ENCODE measurements around the gene STAT6. TPM values are rescaled to one million over a fixed set of nuclear protein-coding genes. Genes with fewer than 3 reads are reported as not detected.

The STAT6 gene
- total RNA-seq, 2 donors from 2014 or later = 158 to 198 TPM

GRCh38 chr12:57151741-57152630 lies 40.8 kb upstream of the STAT6 start:
- no peak for ATAC-seq
- Mint-ChIP-seq H3K27ac (no peak overlapping the region), H3K4me3 (no peak overlapping the region), H3K9me3 (no peaks in the 10 kb centered on the region), H3K27me3 (peaks cover 0 to 3% of the 10 kb centered on the region in 2 donors), H3K4me1 (ENCODE audit: low read depth in 2 of 2) (peaks cover 6% of the 10 kb centered on the region in 2 donors), H3K36me3 (no peaks in the 10 kb centered on the region)
- no peak for DNase-seq (ENCODE audit: low spot score)

DNA sequence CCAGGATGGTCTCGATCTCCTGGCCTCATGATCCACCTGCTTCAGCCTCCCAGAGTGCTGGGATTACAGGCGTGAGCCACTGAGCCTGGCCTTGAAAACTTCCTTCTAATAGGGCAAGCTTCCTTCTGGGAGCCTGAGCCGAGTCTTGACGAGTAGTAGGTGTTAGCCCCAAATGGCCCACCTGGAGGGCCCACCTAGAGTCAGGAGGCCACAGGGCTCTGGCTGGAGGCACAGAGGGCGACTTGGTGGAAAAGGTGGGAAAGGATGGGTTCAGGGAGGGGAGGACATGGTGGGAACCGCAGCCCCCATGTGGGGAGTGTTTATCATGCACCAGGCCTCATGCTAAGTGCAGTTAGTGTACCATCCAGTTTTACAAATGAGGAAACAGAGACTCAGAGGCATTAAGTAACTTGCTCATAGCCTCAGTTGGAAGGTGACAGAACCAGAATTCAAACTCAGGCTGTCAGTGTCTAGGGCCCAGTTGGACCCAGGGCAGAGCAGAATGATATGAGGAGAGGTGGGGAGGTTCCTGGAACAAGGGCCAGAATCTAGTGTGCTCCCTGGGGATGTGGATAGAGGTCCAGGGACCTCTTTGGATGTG lies 39.3 kb upstream of the STAT6 start:
- Mint-ChIP-seq H3K36me3 (no peaks in the 10 kb centered on the region), H3K4me1 (ENCODE audit: low read depth in 2 of 2) (peaks cover 0 to 2% of the 10 kb centered on the region in 2 donors), H3K27me3 (peaks cover 0 to 3% of the 10 kb centered on the region in 2 donors), H3K9me3 (no peaks in the 10 kb centered on the region), H3K27ac (no peak overlapping the region), H3K4me3 (no peak overlapping the region)
- no peak for DNase-seq (ENCODE audit: low spot score)
- ATAC-seq = no peak

- H3K27ac Mint-ChIP-seq = no peak overlapping the region
- no peaks in the 10 kb centered on the region for H3K9me3 Mint-ChIP-seq
- ATAC-seq (no peak), DNase-seq (ENCODE audit: low spot score) (no peak)
- H3K4me1 Mint-ChIP-seq (ENCODE audit: low read depth in 2 of 2) = peaks cover 0 to 2% of the 10 kb centered on the region in 2 donors
- no peaks in the 10 kb centered on the region for H3K36me3 Mint-ChIP-seq
- H3K27me3 Mint-ChIP-seq = no peaks in the 10 kb centered on the region
- H3K4me3 Mint-ChIP-seq = no peak overlapping the region
Measured at GRCh38 chr12:57149245-57149900, 38.2 kb upstream of the STAT6 start.

- Mint-ChIP-seq H3K27ac (no peak overlapping the region), H3K9me3 (no peaks in the 10 kb centered on the region), H3K36me3 (no peaks in the 10 kb centered on the region), H3K27me3 (no peaks in the 10 kb centered on the region), H3K4me1 (ENCODE audit: low read depth in 2 of 2) (peaks cover 0 to 2% of the 10 kb centered on the region in 2 donors), H3K4me3 (no peak overlapping the region)
- ATAC-seq = no peak
- DNase-seq (ENCODE audit: low spot score) = no peak
Measured at GRCh38 chr12:57148469-57149244, 37.5 kb upstream of the STAT6 start.

DNA sequence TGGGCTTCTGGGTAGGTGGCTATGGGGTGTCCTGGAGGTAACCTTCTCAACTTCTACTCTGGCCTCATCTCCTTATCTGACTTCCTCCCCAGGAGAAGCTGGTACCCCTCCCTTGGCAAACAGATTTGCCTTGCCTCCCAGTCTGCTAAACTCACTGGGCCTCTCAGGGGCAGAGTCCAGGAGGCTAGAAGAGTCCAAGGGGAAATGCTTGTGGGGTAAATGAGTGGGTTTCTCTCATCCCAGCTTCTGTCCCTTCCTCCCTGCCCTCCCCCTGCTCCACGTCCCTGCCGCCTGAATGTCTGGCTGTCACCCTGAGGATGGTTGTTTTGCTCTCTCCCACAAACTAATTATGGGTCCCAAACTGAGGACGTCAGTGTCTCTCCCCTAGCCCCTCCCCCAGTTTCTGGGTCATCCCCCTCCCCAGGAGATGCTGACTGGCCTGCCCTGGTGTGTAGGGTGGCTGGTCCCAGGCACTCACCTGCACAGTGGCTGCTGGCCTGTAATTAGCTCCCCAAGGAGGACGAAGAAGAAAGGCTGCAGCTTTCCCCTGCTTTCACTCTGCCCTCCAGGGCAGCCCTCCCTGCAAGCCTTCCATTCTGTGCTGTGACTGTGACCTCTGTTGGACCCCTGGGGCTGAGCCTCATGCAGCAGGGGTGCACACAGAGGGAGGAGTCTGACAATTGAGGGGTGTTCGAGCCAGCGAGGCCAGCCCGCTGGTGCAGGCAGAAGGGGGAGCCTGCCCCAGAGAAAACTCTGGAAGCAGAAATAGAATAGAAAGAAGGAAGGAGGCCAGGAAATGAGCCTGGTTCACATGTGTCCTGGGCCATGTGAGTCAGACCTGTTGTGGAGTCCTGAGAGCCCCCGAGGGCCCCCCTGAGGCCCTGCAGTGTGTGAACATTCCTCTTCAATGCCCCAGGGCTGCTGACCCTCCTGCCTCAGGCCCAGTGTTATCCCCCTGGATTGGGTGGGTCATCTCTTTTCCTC lies 36.1 kb upstream of the STAT6 start, which contains the start of gene LRP1-AS:
Gene LRP1-AS (minus strand): TSS at position 659 of the 984 bp plus-strand sequence.
- Mint-ChIP-seq H3K4me1 (ENCODE audit: low read depth in 2 of 2) (peaks cover 0 to 2% of the 10 kb centered on the region in 2 donors), H3K9me3 (no peaks in the 10 kb centered on the region)

GRCh38 chr12:57146092-57146491 lies 34.9 kb upstream of the STAT6 start:
- H3K27ac Mint-ChIP-seq = no peak overlapping the region
- DNase-seq (ENCODE audit: low spot score) = no peak
- no peaks in the 10 kb centered on the region for H3K36me3 Mint-ChIP-seq
- peaks cover 0 to 2% of the 10 kb centered on the region in 2 donors for H3K4me1 Mint-ChIP-seq (ENCODE audit: low read depth in 2 of 2)
- no peak for ATAC-seq
- H3K4me3 Mint-ChIP-seq = no peak overlapping the region
- H3K9me3 Mint-ChIP-seq = no peaks in the 10 kb centered on the region
- no peaks in the 10 kb centered on the region for H3K27me3 Mint-ChIP-seq

More for the DNA sequence above, 36.1 kb upstream of the STAT6 start, which contains the start of gene LRP1-AS:
- H3K36me3 Mint-ChIP-seq = no peaks in the 10 kb centered on the region
- DNase-seq (ENCODE audit: low spot score) (no peak), ATAC-seq (no peak)
- H3K27ac Mint-ChIP-seq = no peak within 1 kb of the TSS
- no peaks in the 10 kb centered on the region for H3K27me3 Mint-ChIP-seq
- H3K4me3 Mint-ChIP-seq = no peak within 1 kb of the TSS

GRCh38 chr12:57145460-57146059 lies 34.4 kb upstream of the STAT6 start:
- ATAC-seq = no peak
- Mint-ChIP-seq H3K4me1 (ENCODE audit: low read depth in 2 of 2) (peaks cover 0 to 2% of the 10 kb centered on the region in 2 donors), H3K27ac (no peak overlapping the region), H3K4me3 (no peak overlapping the region), H3K27me3 (no peaks in the 10 kb centered on the region), H3K9me3 (no peaks in the 10 kb centered on the region), H3K36me3 (no peaks in the 10 kb centered on the region)
- no peak for DNase-seq (ENCODE audit: low spot score)

GRCh38 chr12:57143454-57143853 lies 32.3 kb upstream of the STAT6 start:
- Mint-ChIP-seq H3K4me1 (ENCODE audit: low read depth in 2 of 2) (peaks cover 4 to 5% of the 10 kb centered on the region in 2 donors), H3K36me3 (no peaks in the 10 kb centered on the region), H3K27me3 (peaks cover 2 to 7% of the 10 kb centered on the region in 2 donors), H3K9me3 (no peaks in the 10 kb centered on the region), H3K4me3 (no peak overlapping the region), H3K27ac (no peak overlapping the region)
- DNase-seq (ENCODE audit: low spot score) (no peak), ATAC-seq (no peak)

- Mint-ChIP-seq H3K4me1 (ENCODE audit: low read depth in 2 of 2) (peaks cover 4 to 5% of the 10 kb centered on the region in 2 donors), H3K9me3 (no peaks in the 10 kb centered on the region), H3K36me3 (no peaks in the 10 kb centered on the region), H3K27me3 (peaks cover 2 to 7% of the 10 kb centered on the region in 2 donors), H3K27ac (no peak overlapping the region), H3K4me3 (no peak overlapping the region)
- DNase-seq (ENCODE audit: low spot score) (no peak), ATAC-seq (no peak)
Measured at GRCh38 chr12:57142727-57143126, 31.6 kb upstream of the STAT6 start.

DNA sequence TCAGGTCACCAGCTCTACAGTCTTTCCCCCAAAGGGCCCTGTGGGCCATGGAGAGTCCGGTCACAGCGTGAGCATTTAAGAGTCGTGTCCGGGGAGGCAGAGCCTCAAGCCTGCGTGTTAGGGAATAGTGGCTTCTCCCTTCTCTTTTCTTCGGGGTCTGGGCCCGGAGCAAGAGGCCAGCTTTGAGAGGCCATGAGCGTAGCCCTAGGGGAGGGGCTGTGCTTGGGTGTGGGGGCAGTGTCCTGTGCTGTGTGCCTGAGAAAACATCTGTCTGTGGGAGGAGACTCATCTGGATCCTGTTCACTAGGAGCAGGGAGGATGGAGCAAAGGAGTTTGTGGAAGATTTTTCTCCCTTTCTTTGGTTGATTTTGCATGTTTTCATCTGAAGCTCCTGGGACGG lies 31.0 kb upstream of the STAT6 start:
- H3K4me3 Mint-ChIP-seq = no peak overlapping the region
- H3K27ac Mint-ChIP-seq = no peak overlapping the region
- ATAC-seq = no peak
- peaks cover 4 to 5% of the 10 kb centered on the region in 2 donors for H3K4me1 Mint-ChIP-seq (ENCODE audit: low read depth in 2 of 2)
- H3K27me3 Mint-ChIP-seq = peaks cover 2 to 7% of the 10 kb centered on the region in 2 donors
- H3K9me3 Mint-ChIP-seq = no peaks in the 10 kb centered on the region
- no peak for DNase-seq (ENCODE audit: low spot score)
- H3K36me3 Mint-ChIP-seq = no peaks in the 10 kb centered on the region

DNA sequence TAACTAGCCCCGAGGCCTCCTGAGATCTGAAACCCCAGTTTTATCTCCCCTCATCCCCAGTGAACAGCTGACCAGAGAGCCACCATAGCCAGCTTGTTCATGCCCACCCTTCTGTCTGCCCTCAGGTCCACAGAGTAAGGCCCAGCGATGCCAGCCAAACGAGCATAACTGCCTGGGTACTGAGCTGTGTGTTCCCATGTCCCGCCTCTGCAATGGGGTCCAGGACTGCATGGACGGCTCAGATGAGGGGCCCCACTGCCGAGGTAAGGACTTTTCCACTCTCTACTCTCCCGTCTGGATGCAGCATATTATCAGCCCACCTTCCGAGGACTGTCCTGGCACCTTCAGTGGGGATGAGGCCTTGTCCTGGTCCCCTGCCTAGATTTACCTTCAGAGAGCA lies 30.1 kb upstream of the STAT6 start:
- H3K27me3 Mint-ChIP-seq = peaks cover 2 to 7% of the 10 kb centered on the region in 2 donors
- no peaks in the 10 kb centered on the region for H3K9me3 Mint-ChIP-seq
- H3K36me3 Mint-ChIP-seq = no peaks in the 10 kb centered on the region
- H3K4me1 Mint-ChIP-seq (ENCODE audit: low read depth in 2 of 2) = peaks cover 4 to 5% of the 10 kb centered on the region in 2 donors
- ATAC-seq = no peak
- no peak overlapping the region for H3K27ac Mint-ChIP-seq
- H3K4me3 Mint-ChIP-seq = no peak overlapping the region
- no peak for DNase-seq (ENCODE audit: low spot score)

Data from natural killer cell treated with Interleukin-12 subunit alpha and Interleukin-12 subunit beta and Interleukin-15 and Interleukin-18, amount 100 ng/mL, for 72 hours (primary cell).